Panc1 (cell line): ENCODE measurements around the gene GPALPP1. TPM values are rescaled to one million over a fixed set of nuclear protein-coding genes. Genes with fewer than 3 reads are reported as not detected.

Experiments used
- ATAC-seq: fragments of 200-7000 bp; cut with Tn5 transposase; 2 replicates; pipeline ENCODE4 v1.9.1; 2020; ENCODE audit warnings: mild to moderate bottlenecking, moderate library complexity
- BruUV-seq: library from RNA; stranded (reverse); fragments of 400-500 nt; replicated peaks from 2 replicates; lab custom pipeline; 2021; lab: Mats Ljungman, UMichigan
- CTCF ChIA-PET: fragments of 300-600 bp; sonication (Branson Sonifier 250); formaldehyde crosslinking; loops from one replicate; lab custom pipeline; 2022; ENCODE audit warnings: antibody characterized with exemption; lab: Charles Lee
- POLR2A ChIA-PET: fragments of 300-600 bp; sonication (Branson Sonifier 250); formaldehyde crosslinking; loops from one replicate; lab custom pipeline; 2022; ENCODE audit warnings: antibody characterized with exemption; lab: Charles Lee
- DNase-seq: peaks from one replicate; pipeline ENCODE4 v3.0.0-alpha.2; 2010; ENCODE audit warnings: low read depth, low spot score
- H3K27ac ChIP-seq: 2 replicates; pipeline ENCODE4 v1.5.1; 2011; ENCODE audit warnings: mild to moderate bottlenecking, low read length, inconsistent platforms
- H3K27me3 ChIP-seq: fragments of 200-500 bp; sonication (Bioruptor generic); 2 replicates; pipeline ENCODE4 v1.6.0; 2014; ENCODE audit warnings: low read length, inconsistent platforms; ENCODE audit not compliant: control insufficient read depth, insufficient read depth
- H3K36me3 ChIP-seq: fragments of 200-500 bp; sonication (Bioruptor generic); 2 replicates; pipeline ENCODE4 v1.5.1; 2014; ENCODE audit warnings: inconsistent platforms, mild to moderate bottlenecking, low read length, moderate library complexity; ENCODE audit not compliant: control insufficient read depth, insufficient read depth
- H3K4me1 ChIP-seq: 2 replicates; pipeline ENCODE4 v1.5.1; 2011; ENCODE audit warnings: inconsistent platforms, mild to moderate bottlenecking, low read length, moderate library complexity; ENCODE audit not compliant: control insufficient read depth, insufficient read depth
- H3K4me3 ChIP-seq, 2 experiments: 2 replicates each; pipeline ENCODE4 v1.5.1; 2011 to 2012; ENCODE audit warnings: low read depth in 2 of 2, low read length in 2 of 2, mild to moderate bottlenecking in 2 of 2, inconsistent platforms in 1 of 2, moderate library complexity in 1 of 2
- H3K9me3 ChIP-seq: fragments of 200-500 bp; sonication (Bioruptor generic); 2 replicates; pipeline ENCODE4 v1.5.1; 2014; ENCODE audit warnings: low read depth, mild to moderate bottlenecking, inconsistent platforms, low read length, moderate library complexity; ENCODE audit not compliant: control insufficient read depth, insufficient read depth
- POLR2AphosphoS5 ChIP-seq: IDR thresholded peaks from 2 replicates; pipeline ENCODE4 v1.6.1; 2012; ENCODE audit warnings: mild to moderate bottlenecking, low read depth, low read length, moderate library complexity
- SIN3A ChIP-seq: IDR thresholded peaks from 2 replicates; pipeline ENCODE4 v1.6.1; 2012; ENCODE audit warnings: low read depth, mild to moderate bottlenecking, low read length, moderate library complexity, borderline replicate concordance; ENCODE audit not compliant: insufficient read depth
- TCF7L2 ChIP-seq: IDR thresholded peaks from 2 replicates; pipeline ENCODE4 v1.6.1; 2011; ENCODE audit warnings: mild to moderate bottlenecking, low read depth, low read length, inconsistent platforms
- in situ Hi-C: cut with HindIII; loops from 2 replicates; pipeline ENCODE4 v1.10.0; 2016; ENCODE audit warnings: low sequenced_read_pairs, low pct_unique_long_range_greater_than_20kb
- intact Hi-C: fragments of 100-400 bp; cut with micrococcal nuclease; formaldehyde crosslinking; loops from one replicate; pipeline ENCODE4 v1.10.0; 2022; ENCODE audit not compliant: unreplicated experiment
- total RNA-seq: library from RNA; stranded (reverse); gene quantifications from one replicate; pipeline ENCODE4 v1.2.1, GENCODE V29; 2021; ENCODE audit not compliant: unreplicated experiment
- TF ChIP-seq, protein P1 (sequence below): fragments of 450-650 bp; IDR thresholded peaks from 2 replicates; pipeline ENCODE4 v1.5.1; 2017; ENCODE audit warnings: mild to moderate bottlenecking
- TF ChIP-seq, protein P2 (sequence below), 2 experiments: IDR thresholded peaks; 2 replicates each; pipeline ENCODE4 v1.6.1; 2011 to 2012; ENCODE audit warnings: low read depth in 2 of 2, control low read depth in 1 of 2, low read length in 1 of 2, mild to moderate bottlenecking in 1 of 2, moderate library complexity in 1 of 2; ENCODE audit not compliant: insufficient read depth in 1 of 2

Gene GPALPP1
- total RNA-seq, 1 experiment from 2014 or later = 13.5 TPM

DNA sequence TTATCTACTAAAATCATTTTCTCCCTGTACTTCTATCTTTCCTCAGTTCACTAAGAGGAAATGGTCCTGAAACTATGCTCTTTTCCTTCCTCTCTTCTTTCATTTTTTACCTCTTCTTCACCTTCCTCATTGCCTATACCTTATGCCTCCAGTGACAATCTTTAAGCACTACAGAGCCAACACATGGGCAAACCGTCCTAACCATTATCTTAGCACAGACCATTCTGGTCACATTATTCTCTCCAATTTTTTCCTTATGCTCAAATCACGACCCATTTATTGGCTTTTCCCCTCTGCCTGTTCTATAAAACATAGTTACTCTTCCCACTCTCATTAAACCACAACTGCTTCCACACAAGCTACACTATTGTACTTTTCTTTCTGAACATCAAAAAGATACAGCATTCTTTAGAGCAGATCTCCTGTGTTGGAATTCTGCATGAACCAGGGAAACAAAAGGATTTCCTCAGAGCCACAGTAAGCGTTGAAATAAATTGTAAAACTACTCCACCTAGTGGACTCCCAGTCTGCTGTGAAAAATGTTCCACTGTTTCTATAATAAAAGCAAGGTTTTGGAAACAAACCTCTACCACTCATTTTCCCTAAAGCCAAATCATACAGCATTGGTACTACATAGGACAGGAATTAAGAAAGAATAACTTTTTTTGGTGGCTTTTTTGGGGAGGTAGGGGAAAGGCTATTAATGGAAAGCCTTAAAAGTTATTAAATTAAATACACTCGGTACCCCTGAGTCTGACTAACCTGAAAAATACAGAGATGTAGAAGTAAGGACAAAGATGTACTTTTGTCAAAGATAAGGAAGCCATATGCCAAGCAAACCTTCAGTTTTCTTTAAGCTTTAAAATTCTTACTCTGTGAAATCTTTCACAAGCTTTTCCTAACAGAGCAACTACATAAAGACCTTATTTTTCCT is 19.5 kb upstream of the GPALPP1 start:
- no peak overlapping the region for H3K27ac ChIP-seq
- no peaks in the 10 kb centered on the region for H3K27me3 ChIP-seq
- in situ Hi-C loops = no loop called here
- intact Hi-C loops = loop anchor here (2.0 kb wide), 1 partner anchor 487 kb away; no protein-coding TSS in a partner anchor
- H3K4me1 ChIP-seq = peaks cover 5% of the 10 kb centered on the region; the same call in 1 of the 2 replicates
- H3K9me3 ChIP-seq = no peaks in the 10 kb centered on the region
- POLR2A ChIA-PET = no interaction called here
- CTCF ChIA-PET = no interaction called here
- H3K36me3 ChIP-seq = no peaks in the 10 kb centered on the region; the same call in 1 of the 2 replicates
- BruUV-seq = no TSS peak
- ATAC-seq = no peak
- TF ChIP-seq, protein P1, sequence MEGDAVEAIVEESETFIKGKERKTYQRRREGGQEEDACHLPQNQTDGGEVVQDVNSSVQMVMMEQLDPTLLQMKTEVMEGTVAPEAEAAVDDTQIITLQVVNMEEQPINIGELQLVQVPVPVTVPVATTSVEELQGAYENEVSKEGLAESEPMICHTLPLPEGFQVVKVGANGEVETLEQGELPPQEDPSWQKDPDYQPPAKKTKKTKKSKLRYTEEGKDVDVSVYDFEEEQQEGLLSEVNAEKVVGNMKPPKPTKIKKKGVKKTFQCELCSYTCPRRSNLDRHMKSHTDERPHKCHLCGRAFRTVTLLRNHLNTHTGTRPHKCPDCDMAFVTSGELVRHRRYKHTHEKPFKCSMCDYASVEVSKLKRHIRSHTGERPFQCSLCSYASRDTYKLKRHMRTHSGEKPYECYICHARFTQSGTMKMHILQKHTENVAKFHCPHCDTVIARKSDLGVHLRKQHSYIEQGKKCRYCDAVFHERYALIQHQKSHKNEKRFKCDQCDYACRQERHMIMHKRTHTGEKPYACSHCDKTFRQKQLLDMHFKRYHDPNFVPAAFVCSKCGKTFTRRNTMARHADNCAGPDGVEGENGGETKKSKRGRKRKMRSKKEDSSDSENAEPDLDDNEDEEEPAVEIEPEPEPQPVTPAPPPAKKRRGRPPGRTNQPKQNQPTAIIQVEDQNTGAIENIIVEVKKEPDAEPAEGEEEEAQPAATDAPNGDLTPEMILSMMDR = peak; percentile 74; the same call in 1 of the 2 replicates
- TF ChIP-seq SIN3A = no peak
- TF ChIP-seq TCF7L2 = no peak
- TF ChIP-seq POLR2AphosphoS5 = no peak
- DNase-seq = no peak
- no peak overlapping the region for H3K4me3 ChIP-seq

DNA sequence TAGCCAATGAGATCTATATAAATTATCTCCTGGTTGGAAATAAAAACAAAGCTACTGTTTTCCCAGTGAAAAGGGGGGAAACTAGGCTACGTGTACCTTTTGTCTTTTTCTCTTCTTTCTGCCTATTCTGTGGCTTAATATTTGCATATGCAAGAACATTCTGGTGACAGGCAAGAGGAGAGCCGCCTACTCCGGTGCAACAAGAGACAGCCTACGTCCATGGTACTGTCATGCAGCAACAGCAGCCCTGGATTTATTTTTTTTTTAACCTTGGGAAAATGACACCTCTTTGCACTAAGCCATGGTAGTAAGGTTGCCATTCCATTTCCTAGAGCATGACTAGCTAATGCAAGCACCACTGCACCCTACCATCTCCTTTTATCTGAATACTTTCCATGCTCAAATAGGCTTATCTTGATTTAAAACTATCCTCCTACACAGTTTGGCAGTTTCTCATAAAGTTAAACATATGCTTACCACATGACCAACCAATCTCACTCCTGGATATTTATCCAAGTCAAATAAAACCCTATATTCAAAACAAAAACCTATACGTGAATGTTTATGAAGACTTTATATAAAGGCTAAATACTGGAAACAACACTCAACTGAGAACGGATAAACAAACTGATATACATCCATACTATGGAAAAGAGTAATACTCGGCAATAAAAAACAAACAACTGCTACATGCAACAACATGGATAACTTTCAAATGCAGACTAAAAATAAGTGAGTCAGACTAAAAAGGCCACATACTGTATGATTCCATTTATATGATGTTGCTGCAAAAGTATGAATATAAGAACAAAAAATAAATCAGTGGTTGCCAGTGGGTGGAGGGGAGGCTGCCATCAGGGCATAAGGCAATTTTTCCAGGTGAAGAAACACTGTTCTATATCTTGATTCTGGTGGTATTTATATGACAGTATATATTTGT is 17.4 kb upstream of the GPALPP1 start:
- TF ChIP-seq, protein P1 = no peak
- TF ChIP-seq TCF7L2 (no peak), SIN3A (no peak), POLR2AphosphoS5 (no peak)
- TF ChIP-seq, protein P2, sequence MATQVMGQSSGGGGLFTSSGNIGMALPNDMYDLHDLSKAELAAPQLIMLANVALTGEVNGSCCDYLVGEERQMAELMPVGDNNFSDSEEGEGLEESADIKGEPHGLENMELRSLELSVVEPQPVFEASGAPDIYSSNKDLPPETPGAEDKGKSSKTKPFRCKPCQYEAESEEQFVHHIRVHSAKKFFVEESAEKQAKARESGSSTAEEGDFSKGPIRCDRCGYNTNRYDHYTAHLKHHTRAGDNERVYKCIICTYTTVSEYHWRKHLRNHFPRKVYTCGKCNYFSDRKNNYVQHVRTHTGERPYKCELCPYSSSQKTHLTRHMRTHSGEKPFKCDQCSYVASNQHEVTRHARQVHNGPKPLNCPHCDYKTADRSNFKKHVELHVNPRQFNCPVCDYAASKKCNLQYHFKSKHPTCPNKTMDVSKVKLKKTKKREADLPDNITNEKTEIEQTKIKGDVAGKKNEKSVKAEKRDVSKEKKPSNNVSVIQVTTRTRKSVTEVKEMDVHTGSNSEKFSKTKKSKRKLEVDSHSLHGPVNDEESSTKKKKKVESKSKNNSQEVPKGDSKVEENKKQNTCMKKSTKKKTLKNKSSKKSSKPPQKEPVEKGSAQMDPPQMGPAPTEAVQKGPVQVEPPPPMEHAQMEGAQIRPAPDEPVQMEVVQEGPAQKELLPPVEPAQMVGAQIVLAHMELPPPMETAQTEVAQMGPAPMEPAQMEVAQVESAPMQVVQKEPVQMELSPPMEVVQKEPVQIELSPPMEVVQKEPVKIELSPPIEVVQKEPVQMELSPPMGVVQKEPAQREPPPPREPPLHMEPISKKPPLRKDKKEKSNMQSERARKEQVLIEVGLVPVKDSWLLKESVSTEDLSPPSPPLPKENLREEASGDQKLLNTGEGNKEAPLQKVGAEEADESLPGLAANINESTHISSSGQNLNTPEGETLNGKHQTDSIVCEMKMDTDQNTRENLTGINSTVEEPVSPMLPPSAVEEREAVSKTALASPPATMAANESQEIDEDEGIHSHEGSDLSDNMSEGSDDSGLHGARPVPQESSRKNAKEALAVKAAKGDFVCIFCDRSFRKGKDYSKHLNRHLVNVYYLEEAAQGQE (IDR thresholded peaks at IDR 0.05; ENCODE audit: insufficient read depth in 1 of 2, low read depth in 2 of 2, low read length in 1 of 2) = no peak
- in situ Hi-C loops (no loop called here), intact Hi-C loops (loop anchor here (2.0 kb wide), 1 partner anchor 489 kb away; no protein-coding TSS in a partner anchor)
- POLR2A ChIA-PET = no interaction called here
- no peak overlapping the region for H3K27ac ChIP-seq
- H3K36me3 ChIP-seq = no peaks in the 10 kb centered on the region; the same call in 1 of the 2 replicates
- CTCF ChIA-PET = no interaction called here
- no TSS peak for BruUV-seq
- H3K4me3 ChIP-seq = no peak overlapping the region
- ATAC-seq = no peak; the same call in 1 of the 2 replicates
- H3K4me1 ChIP-seq = peaks cover 5% of the 10 kb centered on the region; the same call in 1 of the 2 replicates
- no peak for DNase-seq
- H3K9me3 ChIP-seq = no peaks in the 10 kb centered on the region
- H3K27me3 ChIP-seq = no peaks in the 10 kb centered on the region
